Measurements from ENCODE around the gene SLF1.

DNA sequence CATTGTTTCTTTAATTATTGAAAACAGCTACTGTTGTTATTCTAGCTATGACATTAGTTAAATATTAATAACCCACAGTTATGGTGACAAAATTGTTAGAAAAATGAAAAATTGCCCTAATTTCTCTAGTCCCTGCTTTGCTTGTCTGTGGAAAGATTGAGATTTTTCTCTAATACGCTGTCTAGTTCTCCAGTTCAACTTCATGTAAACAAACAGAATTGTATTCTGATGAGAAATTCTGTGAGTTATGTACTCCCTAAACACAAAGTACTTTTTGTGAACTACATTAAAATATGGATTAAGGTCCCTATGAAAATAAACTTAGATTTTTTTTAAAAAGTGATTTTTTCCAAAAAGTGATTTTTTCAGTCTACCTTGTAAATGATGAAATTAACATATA is 8.7 kb downstream of the SLF1 start:
- TF ChIP-seq EZH2 (IDR thresholded peaks at IDR 0.05; ENCODE audit: borderline replicate concordance, low read depth, low read length, severe bottlenecking) = no peak
- TF ChIP-seq, protein P1, sequence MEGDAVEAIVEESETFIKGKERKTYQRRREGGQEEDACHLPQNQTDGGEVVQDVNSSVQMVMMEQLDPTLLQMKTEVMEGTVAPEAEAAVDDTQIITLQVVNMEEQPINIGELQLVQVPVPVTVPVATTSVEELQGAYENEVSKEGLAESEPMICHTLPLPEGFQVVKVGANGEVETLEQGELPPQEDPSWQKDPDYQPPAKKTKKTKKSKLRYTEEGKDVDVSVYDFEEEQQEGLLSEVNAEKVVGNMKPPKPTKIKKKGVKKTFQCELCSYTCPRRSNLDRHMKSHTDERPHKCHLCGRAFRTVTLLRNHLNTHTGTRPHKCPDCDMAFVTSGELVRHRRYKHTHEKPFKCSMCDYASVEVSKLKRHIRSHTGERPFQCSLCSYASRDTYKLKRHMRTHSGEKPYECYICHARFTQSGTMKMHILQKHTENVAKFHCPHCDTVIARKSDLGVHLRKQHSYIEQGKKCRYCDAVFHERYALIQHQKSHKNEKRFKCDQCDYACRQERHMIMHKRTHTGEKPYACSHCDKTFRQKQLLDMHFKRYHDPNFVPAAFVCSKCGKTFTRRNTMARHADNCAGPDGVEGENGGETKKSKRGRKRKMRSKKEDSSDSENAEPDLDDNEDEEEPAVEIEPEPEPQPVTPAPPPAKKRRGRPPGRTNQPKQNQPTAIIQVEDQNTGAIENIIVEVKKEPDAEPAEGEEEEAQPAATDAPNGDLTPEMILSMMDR (IDR thresholded peaks at IDR 0.05; ENCODE audit: borderline replicate concordance, extremely low read depth, low read length, poor library complexity, severe bottlenecking) = no peak

Data from DND-41 (cell line).